Activated B cell treated with CpG ODN at 0.5 μM for 24 hours (primary cell): ENCODE results near the gene CDH16. TPM values are rescaled to one million over a fixed set of nuclear protein-coding genes. Genes with fewer than 3 reads are reported as not detected.

ENCODE experiments used
- ATAC-seq: fragments of 200-7000 bp; cut with Tn5 transposase; one replicate; pipeline ENCODE4 v1.10.0; 2021; ENCODE audit warnings: low read depth, mild to moderate bottlenecking, moderate library complexity
- CTCF ChIA-PET: fragments of 350-600 bp; sonication (Branson Sonifier 250); formaldehyde crosslinking; loops from one replicate; lab custom pipeline; 2021; ENCODE audit warnings: antibody characterized with exemption; lab: Charles Lee
- POLR2A ChIA-PET: fragments of 350-600 bp; sonication (Branson Sonifier 250); formaldehyde crosslinking; loops from one replicate; lab custom pipeline; 2021; ENCODE audit warnings: antibody characterized with exemption; lab: Charles Lee
- DNase-seq: peaks from one replicate; pipeline ENCODE4 v3.0.0; 2022
- H3K27ac Mint-ChIP-seq: one replicate; pipeline ENCODE4 v1.8.0; 2020; ENCODE audit warnings: mixed read lengths
- H3K27me3 Mint-ChIP-seq: one replicate; pipeline ENCODE4 v1.8.0; 2021; ENCODE audit warnings: mixed read lengths
- H3K36me3 Mint-ChIP-seq: one replicate; pipeline ENCODE4 v1.8.0; 2021; ENCODE audit warnings: low read depth, mixed read lengths
- H3K4me1 Mint-ChIP-seq: one replicate; pipeline ENCODE4 v1.8.0; 2021; ENCODE audit warnings: mixed read lengths
- H3K4me3 Mint-ChIP-seq: one replicate; pipeline ENCODE4 v1.8.0; 2020; ENCODE audit warnings: mild to moderate bottlenecking, mixed read lengths
- H3K9me3 Mint-ChIP-seq: one replicate; pipeline ENCODE4 v1.8.0; 2020; ENCODE audit warnings: mixed read lengths
- CTCF ChIP-seq: fragments of 200-600 bp; IDR thresholded peaks from one replicate; pipeline ENCODE4 v1.8.0; 2022; ENCODE audit warnings: antibody characterized with exemption, mild to moderate bottlenecking
- intact Hi-C: fragments of 100-400 bp; cut with micrococcal nuclease; formaldehyde crosslinking; loops from one replicate; pipeline ENCODE4 v1.15.1; 2024
- total RNA-seq: library from RNA; stranded (reverse); gene quantifications from 2 replicates; pipeline ENCODE4 v1.2.3, GENCODE V29; 2022

CDH16 gene
- total RNA-seq, 1 donor from 2014 or later, result not detected

- H3K36me3 Mint-ChIP-seq, result no peaks in the 10 kb centered on the region
- CTCF ChIA-PET, result no interaction called here
- intact Hi-C loops, result no loop called here
These were observed 55.0 kb downstream of the CDH16 start for GRCh38 chr16:66863707-66864106.

GRCh38 chr16:66862023-66862520 is 56.6 kb downstream of the CDH16 start:
- no peak for DNase-seq
- Mint-ChIP-seq H3K27me3 (peaks cover 5% of the 10 kb centered on the region), H3K27ac (no peak overlapping the region), H3K4me3 (no peak overlapping the region), H3K36me3 (no peaks in the 10 kb centered on the region), H3K4me1 (no peaks in the 10 kb centered on the region), H3K9me3 (no peaks in the 10 kb centered on the region)
- ATAC-seq, result no peak
- POLR2A ChIA-PET, result no interaction called here
- intact Hi-C loops, result no loop called here
- TF ChIP-seq CTCF, result no peak
- CTCF ChIA-PET, result no interaction called here

More at GRCh38 chr16:66863707-66864106, 55.0 kb downstream of the CDH16 start:
- no peak for TF ChIP-seq CTCF
- no peak overlapping the region for H3K27ac Mint-ChIP-seq
- H3K4me1 Mint-ChIP-seq, result no peaks in the 10 kb centered on the region
- DNase-seq (no peak), ATAC-seq (no peak)
- H3K4me3 Mint-ChIP-seq, result no peak overlapping the region
- POLR2A ChIA-PET, result interaction anchor here (0.6 kb wide), 1 partner anchor 299 kb away, joined by 3 read pairs; no protein-coding TSS in a partner anchor
- no peaks in the 10 kb centered on the region for H3K9me3 Mint-ChIP-seq
- peaks cover 7% of the 10 kb centered on the region for H3K27me3 Mint-ChIP-seq

GRCh38 chr16:66859397-66860068 is 59.2 kb downstream of the CDH16 start:
- no peak overlapping the region for H3K27ac Mint-ChIP-seq
- TF ChIP-seq CTCF, result no peak
- no peaks in the 10 kb centered on the region for H3K9me3 Mint-ChIP-seq
- CTCF ChIA-PET, result interaction anchor here (0.8 kb wide), 1 partner anchor 8 kb away, joined by 3 read pairs; no protein-coding TSS in a partner anchor
- no peaks in the 10 kb centered on the region for H3K4me1 Mint-ChIP-seq
- H3K4me3 Mint-ChIP-seq, result no peak overlapping the region
- no peak for DNase-seq
- H3K36me3 Mint-ChIP-seq, result no peaks in the 10 kb centered on the region
- peaks cover 2% of the 10 kb centered on the region for H3K27me3 Mint-ChIP-seq
- ATAC-seq, result no peak
- intact Hi-C loops, result no loop called here
- POLR2A ChIA-PET, result no interaction called here

GRCh38 chr16:66858740-66859396 is 59.8 kb downstream of the CDH16 start:
- TF ChIP-seq CTCF, result no peak
- POLR2A ChIA-PET, result no interaction called here
- CTCF ChIA-PET, result interaction anchor here (0.8 kb wide), 1 partner anchor 9 kb away, joined by 3 read pairs; no protein-coding TSS in a partner anchor

More at GRCh38 chr16:66858740-66859396, 59.8 kb downstream of the CDH16 start:
- intact Hi-C loops, result no loop called here
- DNase-seq (no peak), ATAC-seq (peak; percentile 18)
- H3K36me3 Mint-ChIP-seq, result no peaks in the 10 kb centered on the region
- no peak overlapping the region for H3K4me3 Mint-ChIP-seq
- peaks cover 2% of the 10 kb centered on the region for H3K27me3 Mint-ChIP-seq
- H3K27ac Mint-ChIP-seq, result no peak overlapping the region
- H3K9me3 Mint-ChIP-seq, result no peaks in the 10 kb centered on the region
- no peaks in the 10 kb centered on the region for H3K4me1 Mint-ChIP-seq

Other genes starting within 250 kb of the CDH16 start
- gene CMTM4, start 222.1 kb downstream of the CDH16 start, total RNA-seq, result 0.29 and 0.38 TPM in 2 replicates
- 64.3 and 84.4 TPM in 2 replicates for gene DYNC1LI2, start 167.3 kb downstream of the CDH16 start, total RNA-seq
- gene TERB1, start 117.3 kb downstream of the CDH16 start, total RNA-seq, result 0.27 TPM in 1 of 2 replicates, not detected in the other
- gene NAE1, start 87.9 kb downstream of the CDH16 start, total RNA-seq, result 53.7 and 54.1 TPM in 2 replicates
- not detected in 2 replicates for gene CA7, start 74.5 kb downstream of the CDH16 start, total RNA-seq
- gene PDP2, start 38.4 kb downstream of the CDH16 start, total RNA-seq, result 13.0 and 13.2 TPM in 2 replicates
- gene RRAD, start 6.7 kb upstream of the CDH16 start, total RNA-seq, result 0.15 TPM in 1 of 2 replicates, not detected in the other
- 65.8 and 66.2 TPM in 2 replicates for gene CIAO2B, start 15.5 kb upstream of the CDH16 start, total RNA-seq
- 31.9 and 34.7 TPM in 2 replicates for gene CES2, start 16.6 kb upstream of the CDH16 start, total RNA-seq
- gene CES3, start 42.4 kb upstream of the CDH16 start, total RNA-seq, result 0.29 and 0.61 TPM in 2 replicates
- 7.1 and 10.2 TPM in 2 replicates for gene CES4A, start 69.7 kb upstream of the CDH16 start, total RNA-seq
- gene CBFB, start 110.3 kb upstream of the CDH16 start, total RNA-seq, result 66.6 and 67.3 TPM in 2 replicates
- gene PHAF1, start 191.1 kb upstream of the CDH16 start, total RNA-seq, result 13.8 and 16.9 TPM in 2 replicates
- 0.64 and 0.93 TPM in 2 replicates for gene B3GNT9, start 232.1 kb upstream of the CDH16 start, total RNA-seq
- gene TRADD, start 241.0 kb upstream of the CDH16 start, total RNA-seq, result 31.5 and 37.3 TPM in 2 replicates
- 5.6 and 6.5 TPM in 2 replicates for gene FBXL8, start 241.1 kb upstream of the CDH16 start, total RNA-seq
- 5.9 and 7.3 TPM in 2 replicates for gene HSF4, start 245.9 kb upstream of the CDH16 start, total RNA-seq